ENCODE results near the gene NSFL1C. TPM values are rescaled to one million over a fixed set of nuclear protein-coding genes. Genes with fewer than 3 reads are reported as not detected.

The NSFL1C gene
- total and polyA plus RNA-seq, 2 experiments from 2014 or later = 46.2 to 102 TPM

DNA sequence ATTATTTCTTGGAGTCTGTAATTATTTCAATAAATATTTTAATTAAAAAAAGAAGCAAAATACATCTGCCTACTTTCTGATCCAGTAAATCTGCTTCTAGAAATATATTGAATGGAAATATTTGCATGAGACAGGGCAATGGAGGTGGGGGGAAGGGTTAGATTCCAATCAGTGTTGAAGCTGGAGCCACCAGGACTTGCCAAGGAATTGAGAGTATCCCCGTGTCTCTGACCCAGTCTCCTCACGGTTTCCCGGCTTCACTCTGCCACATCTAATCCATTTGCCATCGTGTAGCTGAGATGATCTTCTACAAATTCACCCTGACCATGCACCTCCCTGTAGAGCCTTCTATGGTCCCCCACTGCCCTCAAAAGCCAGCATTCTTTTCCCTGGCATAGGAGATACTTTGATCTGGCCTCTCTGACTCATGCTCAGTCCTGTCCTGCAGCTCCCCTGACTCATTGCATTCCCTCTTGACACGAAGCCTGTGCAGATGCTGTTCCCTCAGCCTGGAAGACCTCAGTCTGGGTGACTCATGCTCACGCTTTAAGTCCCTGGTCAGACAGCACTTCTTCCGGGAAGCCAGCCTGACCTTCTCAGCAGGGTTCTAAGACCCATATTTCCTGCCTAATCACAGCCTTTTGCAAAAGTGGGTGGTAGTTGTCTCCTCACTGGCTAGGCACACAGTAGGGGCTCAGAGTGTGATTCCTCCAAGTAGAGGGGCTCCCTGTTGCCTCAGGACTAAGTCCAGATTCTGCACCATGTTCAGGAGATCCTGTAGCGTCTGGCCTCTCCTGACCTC lies 50.8 kb downstream of the NSFL1C start:
- H3K9me3 ChIP-seq (ENCODE audit: low read depth) = no peaks in the 10 kb centered on the region
- no peaks in the 10 kb centered on the region for H3K4me1 ChIP-seq (ENCODE audit: low read depth)
- no peak for TF ChIP-seq CTCF (IDR thresholded peaks at IDR 0.05; ENCODE audit: low read depth, low read length)
- peak in 1 of 2 donors; percentile 82 for DNase-seq (ENCODE audit: low read depth in 1 of 2, low spot score in 1 of 2)
- H3K27ac ChIP-seq = no peak overlapping the region
- H3K27me3 ChIP-seq = no peaks in the 10 kb centered on the region
- no peaks in the 10 kb centered on the region for H3K36me3 ChIP-seq
- no peak overlapping the region for H3K4me3 ChIP-seq

GRCh38 chr20:1414982-1415381 lies 51.7 kb downstream of the NSFL1C start:
- Histone ChIP-seq H3K4me1 (ENCODE audit: low read depth) (no peaks in the 10 kb centered on the region), H3K36me3 (no peaks in the 10 kb centered on the region), H3K4me3 (no peak overlapping the region), H3K27ac (no peak overlapping the region), H3K9me3 (ENCODE audit: low read depth) (no peaks in the 10 kb centered on the region), H3K27me3 (no peaks in the 10 kb centered on the region)
- TF ChIP-seq CTCF (IDR thresholded peaks at IDR 0.05; ENCODE audit: low read depth, low read length) = no peak
- DNase-seq (ENCODE audit: low read depth in 1 of 2, low spot score in 1 of 2) = no peak

DNA sequence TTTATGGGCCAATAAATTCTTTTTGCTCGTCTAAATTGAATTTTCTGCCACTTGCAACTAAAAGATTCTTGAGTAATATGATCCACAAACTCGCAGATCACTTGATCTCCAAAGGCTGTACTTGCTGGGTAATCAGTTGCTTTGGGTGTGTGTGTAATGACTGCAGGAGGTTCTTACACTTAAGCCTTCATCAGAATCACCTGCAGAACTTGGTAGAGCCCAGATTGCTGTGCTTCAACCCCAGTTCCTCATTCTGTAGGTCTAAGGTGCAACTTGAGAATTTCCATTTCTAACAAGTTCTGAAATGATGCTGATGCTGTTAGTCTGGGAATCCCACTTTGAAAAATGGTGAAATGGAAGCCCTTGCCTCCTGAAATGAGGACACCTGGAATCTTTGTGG lies 60.8 kb downstream of the NSFL1C start:
- no peak overlapping the region for H3K4me3 ChIP-seq
- H3K27me3 ChIP-seq = peaks cover 8% of the 10 kb centered on the region
- H3K4me1 ChIP-seq (ENCODE audit: low read depth) = no peaks in the 10 kb centered on the region
- no peaks in the 10 kb centered on the region for H3K36me3 ChIP-seq
- no peak overlapping the region for H3K27ac ChIP-seq
- DNase-seq (ENCODE audit: low read depth in 1 of 2, low spot score in 1 of 2) = no peak
- TF ChIP-seq CTCF (IDR thresholded peaks at IDR 0.05; ENCODE audit: low read depth, low read length) = no peak
- no peaks in the 10 kb centered on the region for H3K9me3 ChIP-seq (ENCODE audit: low read depth)

DNA sequence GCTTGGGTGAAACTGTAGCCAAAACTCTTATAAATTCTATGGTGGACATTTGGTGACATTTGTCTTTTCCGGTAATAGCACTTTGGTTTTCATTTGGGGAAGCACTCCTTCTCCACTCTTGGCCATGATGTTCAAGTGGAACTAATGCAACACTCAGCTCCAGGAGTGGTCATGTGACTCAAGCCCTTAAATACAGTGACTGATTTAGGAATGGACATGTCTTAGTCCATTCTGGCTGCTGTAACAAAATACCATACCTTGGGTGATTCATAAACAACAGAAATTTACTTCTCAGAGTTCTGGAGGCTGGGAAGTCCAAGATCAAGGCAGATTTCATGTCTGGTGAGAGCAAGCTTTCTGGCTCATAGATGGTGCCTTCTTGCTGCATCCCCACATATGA lies 63.0 kb downstream of the NSFL1C start:
- TF ChIP-seq CTCF (IDR thresholded peaks at IDR 0.05; ENCODE audit: low read depth, low read length) = no peak
- no peaks in the 10 kb centered on the region for H3K4me1 ChIP-seq (ENCODE audit: low read depth)
- H3K4me3 ChIP-seq = no peak overlapping the region
- H3K9me3 ChIP-seq (ENCODE audit: low read depth) = no peaks in the 10 kb centered on the region
- DNase-seq (ENCODE audit: low read depth in 1 of 2, low spot score in 1 of 2) = no peak
- peaks cover 15% of the 10 kb centered on the region for H3K27me3 ChIP-seq
- no peaks in the 10 kb centered on the region for H3K36me3 ChIP-seq
- H3K27ac ChIP-seq = no peak overlapping the region

DNA sequence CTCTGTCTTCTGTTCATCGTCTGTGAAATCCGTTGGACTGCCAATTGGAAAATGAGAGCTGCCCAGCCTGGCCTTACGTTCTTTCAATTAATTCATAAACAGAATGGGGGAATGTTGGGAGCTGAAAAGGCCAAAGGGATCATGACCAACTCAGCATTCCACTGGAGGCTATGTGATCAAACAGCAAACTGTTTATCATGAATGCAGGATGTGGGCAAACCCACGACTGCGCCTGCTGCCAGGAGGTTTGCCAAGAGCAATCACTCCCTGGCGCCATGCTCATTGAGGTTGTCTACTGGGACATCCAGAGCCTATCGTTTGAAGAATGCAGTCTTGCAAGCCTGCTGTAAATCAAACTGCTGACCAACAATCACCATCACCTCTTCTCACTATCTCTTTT lies 64.5 kb downstream of the NSFL1C start:
- no peaks in the 10 kb centered on the region for H3K36me3 ChIP-seq
- no peaks in the 10 kb centered on the region for H3K9me3 ChIP-seq (ENCODE audit: low read depth)
- H3K27me3 ChIP-seq = peaks cover 30% of the 10 kb centered on the region
- H3K4me3 ChIP-seq = no peak overlapping the region
- peak in 1 of 2 donors; percentile 67 for DNase-seq (ENCODE audit: low read depth in 1 of 2, low spot score in 1 of 2)
- no peak for TF ChIP-seq CTCF (IDR thresholded peaks at IDR 0.05; ENCODE audit: low read depth, low read length)
- no peaks in the 10 kb centered on the region for H3K4me1 ChIP-seq (ENCODE audit: low read depth)
- H3K27ac ChIP-seq = no peak overlapping the region

Data from cardiac muscle cell (in vitro differentiated cells and primary cell).